NCI-H2107 treated with DMSO at 0.1 percent for 48 hours (cell line): ENCODE results near the gene PTPRK.

Experiments used
- DNase-seq: peaks from one replicate; lab custom pipeline; 2025; ENCODE audit not compliant: unreplicated experiment; lab: John Stamatoyannopoulos, UW

PTPRK gene

DNA sequence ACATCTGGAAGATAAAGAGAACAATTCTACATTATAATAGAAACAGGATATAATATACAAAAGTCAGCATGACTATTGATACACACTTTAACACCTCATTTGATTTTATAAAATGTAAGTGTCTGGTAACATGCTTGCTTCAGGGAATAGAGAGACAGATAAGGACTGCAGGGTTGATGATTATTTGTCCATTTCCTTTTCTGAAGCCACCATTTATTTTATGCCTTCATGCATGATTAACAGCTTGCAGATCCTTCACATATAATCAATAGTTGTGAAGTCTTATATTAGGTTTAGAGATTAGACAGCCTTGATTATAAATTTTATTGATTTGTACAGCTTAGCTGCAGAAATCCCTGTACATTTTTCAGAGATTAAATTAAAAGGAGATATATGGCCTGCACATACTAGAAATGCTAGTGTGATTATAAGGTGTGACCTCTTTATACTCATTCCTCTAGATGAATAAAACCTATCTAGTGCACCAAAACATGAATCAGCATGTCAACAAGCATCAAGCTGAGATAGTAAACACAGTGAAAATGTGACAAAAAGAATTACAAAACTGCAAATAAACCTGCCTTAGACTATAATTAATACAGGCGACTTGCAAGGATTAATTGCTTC, 420.7 kb downstream of the PTPRK start:
- no peak for DNase-seq

GRCh38 chr6:128098000-128098581, 422.3 kb downstream of the PTPRK start:
- DNase-seq: no peak

DNA sequence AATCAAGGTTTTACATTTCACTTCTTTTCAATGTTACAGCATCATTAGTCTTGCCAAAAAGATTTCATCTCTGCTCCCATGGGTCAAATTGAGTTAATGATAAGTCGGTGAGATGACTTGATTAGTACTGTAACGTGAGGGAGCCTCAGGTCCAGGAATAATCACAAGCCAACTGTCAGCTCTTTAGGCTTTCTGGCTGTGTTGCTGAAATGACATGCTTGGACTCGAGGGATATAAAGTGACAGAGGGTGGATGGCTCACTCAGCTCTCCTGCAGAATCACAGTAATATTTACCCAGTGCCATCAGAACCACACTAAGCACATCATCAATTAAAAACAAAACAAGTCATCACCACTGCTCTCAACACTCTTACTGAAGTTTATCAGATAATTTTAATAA, 423.4 kb downstream of the PTPRK start:
- DNase-seq: no peak

GRCh38 chr6:128095362-128095761, 425.0 kb downstream of the PTPRK start:
- DNase-seq: no peak

DNA sequence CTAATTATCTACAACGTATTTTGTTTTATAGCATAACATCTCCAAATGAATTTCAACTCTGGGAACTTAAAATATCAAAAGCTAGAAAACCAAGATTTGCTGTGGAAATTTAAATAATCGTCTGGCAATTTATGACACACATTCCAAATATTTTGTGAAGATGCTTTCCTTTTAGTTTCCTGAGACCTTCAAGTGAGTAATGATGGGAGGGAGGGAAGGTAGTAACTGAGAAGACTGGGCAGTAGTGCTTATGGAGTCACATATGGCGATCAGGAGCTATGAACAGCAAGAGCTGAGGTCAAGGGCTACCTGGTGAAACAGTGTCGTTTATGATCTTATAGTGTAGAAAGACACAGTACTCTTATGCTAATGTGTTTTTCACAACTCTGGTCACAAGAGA, 441.4 kb downstream of the PTPRK start:
- DNase-seq: no peak

GRCh38 chr6:128078276-128078675, 442.1 kb downstream of the PTPRK start:
- no peak for DNase-seq

GRCh38 chr6:128076843-128077242, 443.6 kb downstream of the PTPRK start:
- no peak for DNase-seq

DNA sequence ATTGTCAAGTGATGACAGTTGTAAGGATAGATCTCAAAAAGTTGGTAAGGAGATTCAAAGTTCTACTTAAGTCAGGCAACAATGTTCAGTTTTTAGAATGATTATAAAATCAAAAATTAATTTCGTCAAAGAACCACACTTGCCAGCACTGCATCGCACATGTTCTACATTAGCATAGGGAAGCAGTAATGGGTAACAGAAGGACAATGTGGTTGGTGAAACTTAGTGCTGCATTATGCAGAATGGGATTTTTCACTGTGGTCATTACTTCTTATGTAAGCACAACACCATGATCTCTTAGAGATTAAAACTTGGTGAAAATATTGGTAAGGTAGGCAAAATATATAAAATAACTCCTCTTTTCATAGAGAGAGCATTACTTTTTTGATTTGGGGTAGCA, 445.8 kb downstream of the PTPRK start:
- DNase-seq: no peak

DNA sequence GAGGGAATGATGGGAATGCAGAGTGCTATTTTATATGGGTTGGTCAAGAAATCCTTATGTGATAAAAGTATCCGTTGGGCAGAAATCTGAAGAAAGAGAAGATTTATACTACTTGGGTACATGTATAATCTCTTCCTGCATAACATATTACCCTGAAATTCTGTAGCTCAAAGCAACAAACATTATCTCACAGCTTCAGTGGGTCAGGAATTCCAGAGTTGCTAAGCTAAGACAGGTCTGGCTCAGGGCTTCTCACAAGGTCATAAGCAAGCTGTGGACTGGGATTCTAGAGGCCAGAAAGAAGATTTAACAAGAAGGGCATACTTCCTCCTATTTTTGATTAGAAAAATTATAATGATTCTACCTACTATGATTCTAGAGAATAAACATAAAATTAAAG, 447.0 kb downstream of the PTPRK start:
- DNase-seq: no peak

DNA sequence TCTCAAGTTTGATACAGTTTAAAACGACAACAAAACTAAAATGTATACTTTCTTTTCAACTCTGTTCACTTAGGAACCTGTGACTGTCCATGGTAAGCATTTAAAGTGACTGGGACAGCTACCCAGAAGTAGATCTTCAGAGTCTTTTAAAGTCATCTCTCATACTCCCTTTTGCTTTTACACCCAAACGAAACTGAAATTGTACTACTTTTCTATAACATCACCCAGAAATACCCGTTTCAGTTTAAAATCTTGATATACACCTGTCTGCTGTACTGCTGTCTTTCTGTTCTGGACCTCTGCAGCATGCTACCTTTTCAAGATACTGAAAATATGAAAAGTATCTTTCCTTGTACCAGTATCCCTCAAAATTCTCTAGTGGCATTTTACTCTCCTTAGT, 449.2 kb downstream of the PTPRK start:
- no peak for DNase-seq

- no peak for DNase-seq
These were observed 450.0 kb downstream of the PTPRK start for GRCh38 chr6:128070406-128070805.

- no peak for DNase-seq
These were observed 451.2 kb downstream of the PTPRK start for GRCh38 chr6:128069188-128069587.

DNA sequence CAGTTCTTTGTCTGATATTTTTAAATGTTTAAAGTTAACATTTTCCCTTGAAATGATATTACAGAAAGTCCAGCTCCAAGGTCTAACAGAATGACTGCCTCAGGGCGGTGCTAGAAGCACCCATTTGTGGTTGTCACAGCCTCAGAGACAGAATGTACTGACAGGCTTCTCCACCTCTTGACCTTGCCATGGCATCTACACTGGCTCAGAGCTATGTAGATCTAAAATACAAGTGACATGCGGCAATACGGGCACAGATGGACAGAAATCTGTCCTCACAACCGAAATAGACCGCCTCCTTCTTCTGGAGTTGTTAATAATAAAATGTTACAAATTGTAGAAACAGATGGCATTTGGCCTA, 452.3 kb downstream of the PTPRK start:
- peak; percentile 20 for DNase-seq

DNA sequence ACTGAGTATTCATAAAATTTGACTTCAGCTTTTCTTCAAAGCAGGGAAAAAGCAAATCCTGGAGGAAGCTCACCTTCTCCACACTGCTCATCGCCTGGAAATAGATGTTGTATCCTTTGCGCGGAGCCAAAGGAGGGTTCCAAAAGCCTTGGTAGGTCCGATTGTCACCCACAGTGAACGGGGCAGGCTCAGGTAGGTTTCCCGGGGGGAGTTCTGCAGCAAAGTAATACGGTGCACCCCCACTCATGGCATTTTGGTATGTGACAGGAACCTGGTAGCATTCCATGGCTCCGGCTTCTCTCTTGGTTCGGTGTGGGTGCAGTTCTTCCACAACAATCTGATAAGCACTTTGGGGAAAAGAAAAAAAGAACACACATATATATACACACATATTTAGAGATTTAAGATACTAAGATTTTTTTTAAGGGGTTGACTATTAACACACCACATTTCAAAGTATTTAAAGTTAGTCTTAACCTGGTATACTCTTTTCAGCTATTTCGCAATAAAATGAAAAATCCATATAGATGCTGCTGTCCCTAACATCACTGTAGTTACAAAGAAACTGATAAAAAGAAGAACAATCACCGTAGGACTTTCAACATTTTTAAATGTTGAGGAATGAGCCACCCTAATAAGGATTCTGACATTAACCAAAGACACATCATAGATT, 452.8 kb downstream of the PTPRK start:
- DNase-seq: no peak

DNA sequence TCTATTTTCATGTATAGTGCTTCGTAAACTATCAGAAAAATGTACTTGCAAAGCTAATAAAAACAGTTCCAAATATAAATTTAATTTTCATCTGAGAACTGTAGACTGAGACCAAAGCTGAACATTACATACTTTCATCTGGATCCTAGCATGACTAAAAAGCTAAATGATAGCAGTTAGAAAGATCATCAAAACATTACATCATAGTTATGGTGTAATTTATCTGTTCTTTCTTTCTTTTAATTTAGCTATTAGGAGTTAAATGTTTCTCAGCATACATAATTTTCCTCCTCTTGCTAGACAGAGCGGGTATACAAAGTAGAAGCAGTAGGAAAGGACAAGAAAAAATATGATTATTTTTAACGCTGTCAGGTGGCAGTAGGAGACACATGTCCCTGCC, 455.3 kb downstream of the PTPRK start:
- no peak for DNase-seq

GRCh38 chr6:128064540-128064895, 455.9 kb downstream of the PTPRK start:
- DNase-seq: no peak

DNA sequence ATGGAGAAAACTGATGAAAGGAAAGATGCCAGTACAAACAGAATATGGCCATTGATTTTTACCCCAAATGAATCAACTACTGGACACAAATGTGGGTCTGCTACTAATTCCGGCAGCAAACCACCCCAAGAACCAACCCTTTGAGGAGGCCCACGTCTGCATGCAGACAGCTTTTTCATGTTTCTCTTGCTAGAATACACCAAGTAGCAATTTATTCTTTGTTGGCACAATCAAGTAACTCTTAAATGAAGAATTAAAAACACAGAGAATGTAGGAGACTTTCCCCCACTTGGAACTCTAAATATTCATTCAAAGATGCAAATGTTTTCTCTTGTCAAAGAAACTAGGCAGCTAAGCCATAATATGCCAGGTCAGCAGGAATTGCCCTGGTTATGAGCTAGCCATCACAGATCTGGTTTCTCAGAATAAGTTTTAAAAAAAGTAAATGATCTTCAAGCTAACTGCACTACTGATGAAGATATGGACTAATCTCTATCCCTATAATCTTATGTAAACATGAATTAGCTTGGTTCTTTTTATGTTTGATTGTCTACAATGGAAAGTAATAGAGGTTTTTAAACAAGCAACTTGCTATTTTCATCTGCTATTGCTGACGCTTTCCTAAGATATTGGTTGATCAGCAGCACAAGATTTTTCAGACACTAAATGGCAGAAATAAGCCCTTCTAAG, 456.4 kb downstream of the PTPRK start:
- DNase-seq: no peak

DNA sequence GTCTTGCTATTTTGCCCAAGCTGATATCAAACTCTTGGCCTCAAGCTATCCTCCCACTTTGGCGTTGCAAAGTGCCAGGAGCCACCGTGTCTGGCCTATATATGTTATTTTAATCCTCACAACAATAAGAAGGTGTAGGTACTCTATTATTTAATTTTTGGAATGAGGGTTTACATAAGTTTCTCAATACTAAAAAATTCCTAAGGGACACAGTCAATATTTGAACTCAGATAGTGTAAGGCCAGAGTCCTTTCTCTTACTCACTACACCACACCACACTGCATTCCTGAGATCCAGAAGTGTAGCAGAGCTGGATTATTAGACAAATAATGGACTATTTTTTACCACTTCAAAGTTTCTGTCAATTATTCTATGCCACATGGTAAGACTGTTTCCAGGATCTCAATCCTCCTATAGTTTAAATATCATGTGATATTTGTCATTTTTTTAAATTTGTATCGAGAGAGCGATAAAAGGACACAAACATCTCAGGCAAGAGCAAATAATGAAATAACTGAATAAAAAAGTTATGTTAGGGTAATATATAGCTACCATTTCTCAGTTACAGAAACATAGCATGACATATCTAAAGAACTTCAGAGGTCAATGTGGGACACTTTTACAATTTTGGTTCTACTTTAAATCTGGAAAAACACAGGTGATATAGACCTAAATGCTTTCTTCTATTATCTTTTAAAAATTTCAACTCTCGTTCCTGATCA, 457.4 kb downstream of the PTPRK start:
- no peak for DNase-seq

DNA sequence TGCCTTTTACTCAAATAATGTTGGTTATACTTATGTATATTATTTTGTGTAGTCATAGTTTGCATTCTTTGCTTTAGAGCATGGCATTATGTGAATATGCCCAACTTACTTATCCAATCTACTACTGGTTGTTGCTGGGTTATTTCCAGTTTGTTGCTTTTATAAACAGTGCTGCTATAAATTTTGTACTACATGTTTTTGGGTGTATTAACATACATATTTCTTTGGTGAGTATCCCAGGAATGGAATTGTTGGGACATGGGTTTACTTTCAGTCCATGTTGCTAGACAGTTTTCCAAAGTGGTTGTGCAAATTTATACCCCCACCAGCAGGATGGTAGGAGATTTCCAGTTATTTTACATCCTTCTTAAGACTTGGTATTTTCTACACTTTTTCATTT, 462.5 kb downstream of the PTPRK start:
- DNase-seq: no peak

GRCh38 chr6:128057541-128057940, 462.9 kb downstream of the PTPRK start:
- no peak for DNase-seq

- DNase-seq: no peak
These were observed 467.3 kb downstream of the PTPRK start for GRCh38 chr6:128053109-128053508.

GRCh38 chr6:128047989-128048388, 472.4 kb downstream of the PTPRK start:
- no peak for DNase-seq
